ENCODE data around the gene CACNA2D4. TPM values are rescaled to one million over a fixed set of nuclear protein-coding genes. Genes with fewer than 3 reads are reported as not detected.

Gene CACNA2D4
- total RNA-seq, 1 donor from 2014 or later = 1.2 TPM

DNA sequence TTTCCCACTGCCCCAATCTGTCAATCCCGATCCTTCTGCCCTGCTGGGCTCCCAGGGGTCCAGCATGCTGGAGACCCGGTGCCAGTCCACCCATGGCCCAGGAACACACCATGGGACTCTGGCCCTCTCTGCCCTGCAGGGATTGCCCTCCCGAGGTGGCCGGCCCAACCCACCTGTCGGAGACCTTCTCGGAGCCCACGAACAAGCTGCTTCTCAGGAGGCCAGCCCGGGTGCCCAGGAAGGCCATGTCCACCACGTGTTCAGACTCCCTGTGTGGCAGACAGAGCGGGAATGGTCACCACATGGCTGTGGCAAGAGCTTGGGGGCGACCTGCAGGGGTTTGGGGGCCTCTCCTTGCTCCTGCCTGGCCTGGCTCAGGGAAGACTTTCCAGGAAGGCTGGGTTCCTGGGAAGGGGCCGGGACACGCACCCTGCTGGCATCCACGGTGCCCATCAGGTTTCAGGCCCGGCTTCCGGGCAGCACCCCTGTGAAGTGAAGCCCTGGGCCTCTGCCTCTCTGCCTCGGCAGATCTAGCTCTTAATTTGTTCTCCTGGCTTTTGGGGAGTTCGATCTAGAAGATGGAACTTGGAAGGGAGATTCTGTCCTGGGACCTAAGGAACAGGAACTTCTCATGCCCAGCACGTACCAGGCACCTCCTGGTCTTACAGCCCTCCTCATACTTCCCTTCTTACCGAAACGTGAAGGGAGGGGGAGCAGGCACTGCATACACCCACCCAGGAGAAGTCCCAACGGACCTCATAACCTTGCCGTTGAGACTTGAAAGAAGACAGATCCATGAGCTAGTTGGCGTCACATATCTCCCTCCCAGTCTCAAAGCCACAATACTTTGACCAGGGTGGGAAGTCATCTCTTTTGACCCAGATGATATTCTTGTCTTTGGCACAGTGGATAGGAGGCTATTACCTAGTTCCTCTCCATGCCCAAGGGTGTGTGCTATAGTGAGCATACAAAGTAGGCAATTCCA lies 71.7 kb downstream of the CACNA2D4 start:
- Histone ChIP-seq H3K36me3 (no peaks in the 10 kb centered on the region), H3K4me3 (no peak overlapping the region), H3K27me3 (ENCODE audit: low read depth) (peaks cover 51% of the 10 kb centered on the region), H3K4me1 (no peaks in the 10 kb centered on the region), H3K9me3 (replicated peaks) (no peaks in the 10 kb centered on the region), H3K27ac (replicated peaks) (no peak overlapping the region)
- intact Hi-C loops (cut with micrococcal nuclease) = no loop called here
- no peak for TF ChIP-seq CTCF (IDR thresholded peaks at IDR 0.05; ENCODE audit: borderline replicate concordance)
- DNase-seq = no peak

DNA sequence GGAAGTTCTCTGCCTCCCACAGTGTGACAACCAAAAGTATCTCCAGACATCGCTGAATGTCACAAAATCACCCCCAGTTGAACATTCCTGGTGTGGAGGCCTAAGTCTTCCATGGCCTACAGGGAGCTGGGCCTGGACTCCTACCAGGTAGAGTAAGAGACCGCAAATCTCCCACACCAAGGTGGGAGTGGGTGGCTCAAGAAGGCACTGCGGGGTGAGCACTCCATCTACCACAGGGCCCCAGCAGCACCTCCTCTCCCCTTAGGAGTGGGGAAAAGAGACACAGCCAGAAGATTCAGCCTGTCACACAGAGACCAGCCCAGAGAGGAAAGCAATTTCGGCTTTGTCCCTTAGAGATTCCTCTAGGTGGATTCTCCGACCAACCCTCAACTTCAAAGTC lies 72.6 kb downstream of the CACNA2D4 start:
- Histone ChIP-seq H3K36me3 (no peaks in the 10 kb centered on the region), H3K4me1 (no peaks in the 10 kb centered on the region), H3K27ac (replicated peaks) (no peak overlapping the region), H3K9me3 (replicated peaks) (no peaks in the 10 kb centered on the region), H3K4me3 (no peak overlapping the region), H3K27me3 (ENCODE audit: low read depth) (peaks cover 54% of the 10 kb centered on the region)
- no peak for DNase-seq
- intact Hi-C loops (cut with micrococcal nuclease) = no loop called here
- no peak for TF ChIP-seq CTCF (IDR thresholded peaks at IDR 0.05; ENCODE audit: borderline replicate concordance)

DNA sequence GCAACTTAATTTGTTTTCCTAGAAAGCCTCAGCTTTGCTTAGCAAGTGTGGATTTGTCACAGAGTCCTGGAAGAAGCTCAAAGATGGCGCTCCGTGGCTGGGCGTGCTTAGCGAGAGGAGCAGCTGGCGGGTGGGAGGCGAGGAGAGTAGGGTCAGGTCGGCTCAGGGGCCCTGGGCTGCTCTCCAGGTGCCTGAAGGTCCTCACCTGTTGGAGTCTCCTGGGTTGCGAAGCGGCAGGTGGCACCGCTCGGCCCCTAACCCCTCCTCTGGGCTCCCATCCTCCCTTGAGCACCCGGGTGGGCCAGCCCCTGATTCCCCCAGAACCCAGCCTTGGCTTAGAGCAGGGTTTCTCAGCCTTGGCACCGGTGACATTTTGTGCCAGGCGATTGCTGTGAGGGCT lies 73.0 kb downstream of the CACNA2D4 start:
- intact Hi-C loops (cut with micrococcal nuclease) = no loop called here
- H3K27me3 ChIP-seq (ENCODE audit: low read depth) = peaks cover 54% of the 10 kb centered on the region
- no peak overlapping the region for H3K27ac ChIP-seq (replicated peaks)
- DNase-seq = no peak
- no peaks in the 10 kb centered on the region for H3K4me1 ChIP-seq
- H3K4me3 ChIP-seq = no peak overlapping the region
- H3K36me3 ChIP-seq = no peaks in the 10 kb centered on the region
- no peaks in the 10 kb centered on the region for H3K9me3 ChIP-seq (replicated peaks)
- no peak for TF ChIP-seq CTCF (IDR thresholded peaks at IDR 0.05; ENCODE audit: borderline replicate concordance)

GRCh38 chr12:1844661-1845409 lies 73.6 kb downstream of the CACNA2D4 start:
- TF ChIP-seq CTCF (IDR thresholded peaks at IDR 0.05; ENCODE audit: borderline replicate concordance) = no peak
- intact Hi-C loops (cut with micrococcal nuclease) = no loop called here
- no peaks in the 10 kb centered on the region for H3K4me1 ChIP-seq
- peaks cover 54% of the 10 kb centered on the region for H3K27me3 ChIP-seq (ENCODE audit: low read depth)
- H3K36me3 ChIP-seq = no peaks in the 10 kb centered on the region
- no peak overlapping the region for H3K4me3 ChIP-seq
- DNase-seq = no peak
- no peaks in the 10 kb centered on the region for H3K9me3 ChIP-seq (replicated peaks)
- H3K27ac ChIP-seq (replicated peaks) = no peak overlapping the region

- Histone ChIP-seq H3K36me3 (no peaks in the 10 kb centered on the region), H3K9me3 (replicated peaks) (no peaks in the 10 kb centered on the region), H3K27me3 (ENCODE audit: low read depth) (peaks cover 54% of the 10 kb centered on the region), H3K4me1 (no peaks in the 10 kb centered on the region), H3K27ac (replicated peaks) (no peak overlapping the region), H3K4me3 (no peak overlapping the region)
- no peak for TF ChIP-seq CTCF (IDR thresholded peaks at IDR 0.05; ENCODE audit: borderline replicate concordance)
- intact Hi-C loops (cut with micrococcal nuclease) = no loop called here
- no peak for DNase-seq
Observed at GRCh38 chr12:1844223-1844622, 74.2 kb downstream of the CACNA2D4 start.
